HG03521 (cell line): ENCODE measurements around the gene ATP2C2.
"Not testable (repeated sequence)": the region's sequence is repeated elsewhere in the genome, so short reads cannot be mapped to it uniquely, and the experiment has no call there.

Experiments used
- ATAC-seq: cut with Tn5 transposase; IDR thresholded peaks from one replicate; pipeline ENCODE4 v1.9.1; 2021; ENCODE audit warnings: mild to moderate bottlenecking, moderate library complexity; ENCODE audit not compliant: unreplicated experiment

ATP2C2 gene

GRCh38 chr16:84391151-84392030 is 23.1 kb downstream of the ATP2C2 start:
- ATAC-seq: no peak

DNA sequence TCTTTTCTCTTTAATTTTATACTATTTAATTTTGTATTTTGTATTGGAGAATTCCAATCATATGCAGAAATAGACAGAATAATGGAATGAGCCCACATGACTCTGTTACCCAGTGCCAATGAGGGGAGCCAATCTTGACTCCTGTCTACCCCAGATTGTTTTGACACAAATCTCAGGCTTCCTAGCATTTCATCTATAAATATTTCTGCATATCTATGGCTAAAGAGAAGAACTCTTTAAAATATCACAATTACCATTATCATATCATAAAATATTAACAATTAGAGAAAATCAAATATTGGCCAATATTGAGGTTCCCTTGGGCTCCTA is 23.7 kb downstream of the ATP2C2 start:
- no peak for ATAC-seq

DNA sequence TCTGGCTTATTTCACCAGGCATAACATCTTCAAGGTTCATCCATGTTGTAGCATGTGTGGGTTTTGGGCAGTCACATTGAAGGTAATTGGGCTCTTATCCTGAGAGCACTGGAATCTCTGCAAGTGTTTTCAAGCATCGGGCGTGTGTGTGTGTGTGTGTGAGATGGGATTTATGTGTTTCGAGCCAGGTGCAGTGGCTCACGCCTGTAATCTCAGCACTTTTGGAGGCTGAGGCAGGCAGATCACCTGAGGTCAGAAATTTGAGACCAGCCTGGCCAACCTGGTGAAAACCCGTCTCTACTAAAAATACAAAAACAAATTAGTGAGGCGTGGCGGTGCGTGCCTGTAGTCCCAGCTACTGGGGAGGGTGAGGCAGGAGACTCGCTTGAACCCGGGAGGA is 27.7 kb downstream of the ATP2C2 start:
- ATAC-seq: not testable (repeated sequence)

DNA sequence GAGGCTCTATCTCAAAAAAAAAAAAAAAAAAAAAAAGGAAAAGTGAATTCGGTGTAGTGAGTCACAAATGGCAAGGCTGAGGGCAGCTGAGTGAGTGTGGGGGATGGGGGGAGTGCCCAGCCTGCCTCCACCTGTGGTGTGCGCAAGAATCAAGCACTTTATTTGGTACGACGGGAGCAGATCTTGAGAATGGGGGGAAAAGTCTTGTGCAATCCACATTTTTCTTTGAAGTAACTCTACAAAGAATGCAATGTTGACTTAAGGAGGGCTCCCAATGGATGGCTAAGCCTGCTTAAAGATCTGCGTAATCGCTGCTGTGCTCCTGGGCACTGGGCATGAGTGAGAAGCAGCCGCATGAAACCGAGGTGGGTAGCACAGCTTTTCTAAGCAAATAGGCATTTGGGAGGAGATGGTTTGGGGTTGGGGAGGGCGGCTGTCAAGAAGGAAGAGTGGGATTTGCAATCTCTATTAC is 28.2 kb downstream of the ATP2C2 start:
- no peak for ATAC-seq

DNA sequence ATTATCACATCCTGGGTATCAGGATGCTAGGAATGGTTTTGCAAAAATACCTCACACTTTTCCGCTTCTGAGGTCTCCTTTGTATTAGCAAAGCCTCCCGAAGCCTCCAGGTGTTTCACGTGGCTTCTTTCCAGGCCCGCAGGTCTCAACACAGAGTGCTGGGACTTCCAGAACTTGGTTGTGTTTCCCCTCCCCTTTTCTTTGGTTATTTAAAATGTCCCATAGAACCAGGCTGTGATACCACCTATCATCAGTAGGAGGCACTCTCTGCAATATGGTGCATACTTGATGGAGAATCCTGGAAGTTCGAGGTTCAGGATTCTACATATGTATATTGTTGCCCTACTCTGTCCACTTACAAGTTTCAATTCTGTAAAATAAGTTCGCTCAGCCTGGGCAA is 28.8 kb downstream of the ATP2C2 start:
- ATAC-seq: no peak

GRCh38 chr16:84398701-84399100 is 30.4 kb downstream of the ATP2C2 start:
- ATAC-seq: no peak

DNA sequence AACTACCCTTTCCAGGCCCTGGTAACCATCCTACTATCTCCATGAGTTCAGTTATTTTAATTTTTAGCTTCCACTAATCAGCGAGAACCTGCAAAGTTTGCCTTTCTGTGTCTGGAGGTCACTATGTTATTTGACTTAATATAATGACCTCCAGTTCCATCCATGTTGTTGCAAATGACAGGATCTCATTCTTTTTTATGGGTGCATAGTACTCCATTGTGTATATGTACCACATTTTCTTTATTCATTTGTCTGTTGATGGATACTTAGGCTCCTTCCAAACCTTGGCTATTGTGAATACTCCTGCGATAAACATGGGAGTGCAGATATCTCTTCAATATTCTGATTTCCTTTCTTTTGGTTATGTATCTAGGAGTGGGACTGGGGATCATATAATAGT is 31.6 kb downstream of the ATP2C2 start:
- not testable (repeated sequence) for ATAC-seq

GRCh38 chr16:84403435-84403834 is 35.1 kb downstream of the ATP2C2 start:
- not testable (repeated sequence) for ATAC-seq

- ATAC-seq: no peak
These were observed 36.0 kb downstream of the ATP2C2 start for GRCh38 chr16:84404324-84404723.

- ATAC-seq: no peak
These were observed 36.8 kb downstream of the ATP2C2 start for GRCh38 chr16:84404936-84405639.

GRCh38 chr16:84406006-84406963 is 37.9 kb downstream of the ATP2C2 start:
- ATAC-seq: no peak

GRCh38 chr16:84407588-84408313 is 39.4 kb downstream of the ATP2C2 start:
- no peak for ATAC-seq

DNA sequence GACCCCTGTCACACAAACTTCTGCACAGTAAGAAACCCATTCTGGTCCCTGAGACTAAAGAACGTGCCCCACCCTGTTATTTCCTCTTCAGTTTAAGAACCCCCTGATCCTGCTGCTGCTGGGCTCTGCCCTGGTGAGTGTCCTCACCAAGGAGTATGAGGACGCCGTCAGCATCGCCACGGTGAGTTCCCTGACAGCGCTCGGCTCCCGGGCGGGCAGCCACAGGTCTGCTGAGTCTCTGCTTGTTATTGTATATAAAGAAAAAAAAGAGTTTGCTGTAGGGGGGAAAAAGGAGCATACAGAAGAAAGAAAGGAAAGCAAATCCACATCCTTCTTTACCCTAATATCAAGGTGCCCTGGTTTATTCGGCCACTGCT is 40.0 kb downstream of the ATP2C2 start:
- no peak for ATAC-seq

DNA sequence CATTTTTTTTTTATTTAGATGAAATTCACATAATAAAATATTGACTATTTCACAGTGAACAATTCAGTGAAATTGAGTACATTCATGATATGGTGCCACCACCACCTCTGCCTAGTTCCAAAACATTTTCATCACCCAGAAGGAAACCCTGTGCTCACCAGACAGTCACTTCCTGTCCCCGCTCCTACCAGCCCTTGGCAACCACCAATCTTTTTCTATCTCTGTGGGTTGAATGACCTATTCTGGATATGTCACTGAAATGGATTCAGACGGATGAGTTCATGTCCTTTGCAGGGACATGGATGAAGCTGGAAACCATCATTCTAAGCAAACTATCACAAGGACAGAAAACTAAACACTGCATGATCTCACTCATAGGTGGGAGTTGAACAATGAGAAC is 40.5 kb downstream of the ATP2C2 start:
- no peak for ATAC-seq

GRCh38 chr16:84410361-84411138 is 42.2 kb downstream of the ATP2C2 start:
- no peak for ATAC-seq

GRCh38 chr16:84411768-84412167 is 43.4 kb downstream of the ATP2C2 start:
- ATAC-seq: no peak

- ATAC-seq: no peak
These were observed 43.9 kb downstream of the ATP2C2 start for GRCh38 chr16:84412262-84412661.

DNA sequence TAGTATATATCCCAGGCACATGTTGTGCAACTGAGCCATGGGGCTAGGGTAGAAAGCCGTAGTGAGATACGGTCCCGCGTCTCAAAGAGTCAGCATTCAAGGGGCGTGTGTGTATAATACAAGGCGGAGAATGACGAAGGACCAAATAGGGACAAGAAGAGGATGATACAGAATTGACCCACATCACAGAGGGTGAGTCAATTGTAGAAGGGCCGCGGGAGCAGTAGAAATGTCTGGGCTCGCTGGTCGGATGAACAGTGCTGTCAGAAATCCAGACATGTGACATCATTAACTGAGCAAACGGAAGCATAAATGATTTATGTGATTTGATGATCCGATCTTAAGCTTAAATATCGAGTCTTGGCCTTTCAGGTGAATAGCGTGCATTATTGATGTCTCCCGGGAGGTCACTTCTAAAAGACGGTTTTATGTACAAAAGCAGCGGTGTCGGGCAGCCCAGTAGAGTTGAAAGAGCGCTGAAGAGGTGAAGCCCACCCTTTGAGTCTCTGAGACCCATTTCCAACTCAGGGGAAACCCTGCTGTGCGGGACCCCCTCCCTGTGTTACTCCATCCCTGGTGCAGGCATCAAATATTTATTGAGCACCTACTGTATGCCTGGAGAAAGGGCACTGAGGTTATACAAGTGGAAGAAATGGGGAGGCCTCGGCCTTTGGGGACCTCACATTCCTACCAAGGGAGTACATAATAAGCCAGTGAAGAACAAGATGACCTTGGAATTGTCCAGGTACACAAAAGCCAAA is 45.1 kb downstream of the ATP2C2 start:
- ATAC-seq: no peak

DNA sequence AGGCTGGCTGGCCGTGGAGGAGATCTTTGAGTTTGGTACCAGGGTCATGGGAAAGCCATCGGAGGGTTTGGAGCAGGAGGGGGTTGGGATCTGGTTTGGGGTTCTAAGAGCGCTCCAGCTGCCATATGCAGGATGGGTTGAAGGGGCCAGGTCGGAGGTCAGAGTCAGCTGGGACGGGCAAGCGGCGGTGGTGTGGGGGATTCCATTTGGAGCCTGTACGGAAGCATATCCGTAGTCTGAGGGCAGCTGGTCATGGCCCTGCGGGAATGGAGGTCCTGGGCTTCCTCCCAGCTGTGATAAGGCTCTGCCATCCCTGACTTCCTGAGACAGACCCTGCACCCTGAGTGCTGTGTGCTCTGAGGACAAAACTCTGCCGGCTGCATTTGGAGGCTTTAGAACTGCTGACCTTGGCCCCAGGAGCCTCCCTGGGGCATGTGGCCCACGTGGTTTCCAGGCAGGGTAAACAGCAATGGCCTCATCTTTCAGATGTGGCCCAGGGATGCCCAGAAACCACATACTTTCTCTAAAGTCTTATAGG is 46.5 kb downstream of the ATP2C2 start:
- ATAC-seq: no peak
